ENCODE data around the gene ADAMTS14. TPM values are rescaled to one million over a fixed set of nuclear protein-coding genes. Genes with fewer than 3 reads are reported as not detected.
A peak's percentile ranks its signal among the peaks of the same experiment; 100 is the strongest.

The ADAMTS14 gene
- total RNA-seq, 1 experiment from 2014 or later, result 1.6 TPM

- Mint-ChIP-seq H3K9me3 (no peaks in the 10 kb centered on the region), H3K4me3 (no peak overlapping the region), H3K27me3 (ENCODE audit: low read depth) (no peaks in the 10 kb centered on the region; the same call in 1 of the 2 replicates), H3K27ac (peak overlapping the region in 1 of 3 experiments; percentile 34; a peak in 3 of 7 replicates), H3K36me3 (ENCODE audit: insufficient read depth in 1 of 3, low read depth in 3 of 3) (no peaks in the 10 kb centered on the region), H3K4me1 (peaks cover 7 to 9% of the 10 kb centered on the region in 2 experiments)
- H3K4me1 ChIP-seq (ENCODE audit: insufficient read depth, low read length), result no peaks in the 10 kb centered on the region; the same call in 1 of the 2 replicates
- no peak overlapping the region for H2BK5ac ChIP-seq (ENCODE audit: insufficient read length, low read length)
- H3K23ac ChIP-seq (ENCODE audit: insufficient read length, low read depth, low read length), result no peak overlapping the region
- no peak overlapping the region for H2BK12ac ChIP-seq (ENCODE audit: insufficient read length, low read depth, low read length)
- H4K5ac ChIP-seq (ENCODE audit: insufficient read length, low read depth, low read length), result no peak overlapping the region
- no peak overlapping the region for H2BK15ac ChIP-seq (ENCODE audit: low read depth, low read length)
- no peak overlapping the region for H3K14ac ChIP-seq (ENCODE audit: insufficient read depth, low read length)
- H3K27ac ChIP-seq (ENCODE audit: insufficient read length, low read depth, low read length), result no peak overlapping the region
- peak; percentile 57 for DNase-seq
- no peak overlapping the region for H2AK5ac ChIP-seq (ENCODE audit: insufficient read length, low read length)
- H3K18ac ChIP-seq (ENCODE audit: insufficient read length, low read depth, low read length), result no peak overlapping the region
- no peak overlapping the region for H3K9ac ChIP-seq (ENCODE audit: extremely low read depth, insufficient read length, low read length)
- no peak overlapping the region for H3K56ac ChIP-seq (ENCODE audit: insufficient read length, low read depth, low read length)
- H3K23me2 ChIP-seq (ENCODE audit: insufficient read length, low read depth, low read length, poor library complexity, severe bottlenecking), result no peaks in the 10 kb centered on the region
- H2BK20ac ChIP-seq (ENCODE audit: low read depth, low read length, poor library complexity, severe bottlenecking), result no peak overlapping the region
- no peak overlapping the region for H4K91ac ChIP-seq (ENCODE audit: insufficient read length, low read depth, low read length)
- no peaks in the 10 kb centered on the region for H3K79me2 ChIP-seq (ENCODE audit: insufficient read depth, low read length)
- no peak overlapping the region for H4K8ac ChIP-seq (replicated peaks; ENCODE audit: insufficient read length, low read depth, low read length)
- H3T11ph ChIP-seq (ENCODE audit: low read length), result no peak overlapping the region
- H3K9me3 ChIP-seq (ENCODE audit: control insufficient read depth, low read depth, low read length), result no peaks in the 10 kb centered on the region
- no peak for TF ChIP-seq CTCF (conservative IDR thresholded peaks at IDR 0.05)
- H3K79me1 ChIP-seq (ENCODE audit: insufficient read depth, low read depth, low read length, poor library complexity, severe bottlenecking), result no peaks in the 10 kb centered on the region
- no peak overlapping the region for H2BK120ac ChIP-seq (ENCODE audit: low read depth, low read length, poor library complexity, severe bottlenecking)
- no peaks in the 10 kb centered on the region for H3K27me3 ChIP-seq (ENCODE audit: insufficient read depth, low read length)
- no peak overlapping the region for H3K4ac ChIP-seq (ENCODE audit: low read depth, low read length)
- no CpG with 5 or more reads among the region's 10 CpGs for WGBS (ENCODE audit: extremely low coverage, insufficient read length, low lambda C conversion rate)
- H3K4me2 ChIP-seq (ENCODE audit: insufficient read depth, insufficient read length, low read length), result no peak overlapping the region
- H4K20me1 ChIP-seq (ENCODE audit: control insufficient read depth, insufficient read depth, insufficient read length), result no peaks in the 10 kb centered on the region
- no peak overlapping the region for H2AFZ ChIP-seq (ENCODE audit: low read length)
Observed at GRCh38 chr10:70699659-70700174, 27.4 kb downstream of the ADAMTS14 start.
